K562 (cell line): Measurements from ENCODE around the gene TMEM187. TPM values are rescaled to one million over a fixed set of nuclear protein-coding genes. Genes with fewer than 3 reads are reported as not detected.
A peak's percentile ranks its signal among the peaks of the same experiment; 100 is the strongest.

Experiments used
- ARNT ChIP-seq, 2 experiments: fragments of 450-650 bp; IDR thresholded peaks; 2 replicates each; pipeline ENCODE4 v1.6.1; 2016; ENCODE audit warnings: mild to moderate bottlenecking in 1 of 2
- DACH1 ChIP-seq: fragments of 450-650 bp; IDR thresholded peaks from 2 replicates; pipeline ENCODE4 v1.6.1; 2018; ENCODE audit not compliant: partially characterized antibody
- ESRRA ChIP-seq: fragments of 450-650 bp; IDR thresholded peaks from 2 replicates; pipeline ENCODE4 v1.6.1; 2014; ENCODE audit warnings: low read depth, mild to moderate bottlenecking, moderate library complexity, borderline replicate concordance
- FOS ChIP-seq: IDR thresholded peaks from 3 replicates; pipeline ENCODE4 v1.6.1; 2011; ENCODE audit not compliant: insufficient read length; ENCODE audit errors: extremely low read depth
- GTF2E2 ChIP-seq: fragments of 200-800 bp; sonication (Bioruptor generic); IDR thresholded peaks from 2 replicates; pipeline ENCODE4 v1.6.1; 2016; ENCODE audit warnings: missing genetic modification characterization, missing compliant biosample characterization
- HNRNPLL ChIP-seq: fragments of 200-400 bp; formaldehyde crosslinking; IDR thresholded peaks from 2 replicates; pipeline ENCODE4 v1.6.1; 2017; ENCODE audit warnings: low read length, low read depth, mild to moderate bottlenecking; ENCODE audit not compliant: poor library complexity, severe bottlenecking
- KDM5B ChIP-seq: fragments of 200-600 bp; sonication (generic); IDR thresholded peaks from 2 replicates; pipeline ENCODE4 v1.6.1; 2012; ENCODE audit warnings: low read depth, mild to moderate bottlenecking, moderate library complexity, low read length, control low read depth, inconsistent platforms; ENCODE audit not compliant: insufficient replicate concordance
- NFYB ChIP-seq: IDR thresholded peaks from 2 replicates; pipeline ENCODE4 v1.6.1; 2011; ENCODE audit warnings: mild to moderate bottlenecking, moderate library complexity; ENCODE audit not compliant: insufficient read length; ENCODE audit errors: extremely low read depth
- POLR3G ChIP-seq: IDR thresholded peaks from 2 replicates; pipeline ENCODE4 v1.6.1; 2011; ENCODE audit not compliant: insufficient read length, insufficient replicate concordance; ENCODE audit errors: extremely low read depth
- RBFOX2 ChIP-seq: fragments of 200-400 bp; formaldehyde crosslinking; IDR thresholded peaks from 2 replicates; pipeline ENCODE4 v1.6.1; 2017; ENCODE audit warnings: low read depth, mild to moderate bottlenecking, low read length, moderate library complexity
- SMAD4 ChIP-seq: fragments of 250-450 bp; sonication (Bioruptor Pico); conservative IDR thresholded peaks from 2 replicates; pipeline ENCODE4 v1.8.0; 2021; ENCODE audit warnings: inconsistent platforms, mild to moderate bottlenecking, moderate library complexity
- SRSF3 ChIP-seq: fragments of 200-400 bp; formaldehyde crosslinking; IDR thresholded peaks from 2 replicates; pipeline ENCODE4 v1.6.1; 2016; ENCODE audit warnings: mild to moderate bottlenecking, low read length, moderate library complexity; ENCODE audit not compliant: insufficient read depth
- TEAD4 ChIP-seq, 2 experiments: sonication (generic) in 1 of 2; formaldehyde crosslinking in 1 of 2; IDR thresholded peaks; 2 replicates each; pipeline versions ENCODE4 v1.6.1 to v1.8.0; 2012 to 2022; ENCODE audit warnings: borderline replicate concordance in 1 of 2, inconsistent platforms in 1 of 2, low read length in 1 of 2, mild to moderate bottlenecking in 1 of 2, missing genetic modification reagents in 1 of 2
- THRAP3 ChIP-seq: fragments of 450-650 bp; IDR thresholded peaks from 2 replicates; pipeline ENCODE4 v1.6.1; 2016; ENCODE audit warnings: mild to moderate bottlenecking, inconsistent platforms, borderline replicate concordance
- XRCC3 ChIP-seq: fragments of 450-650 bp; IDR thresholded peaks from 2 replicates; pipeline ENCODE4 v1.6.1; 2017; ENCODE audit warnings: mild to moderate bottlenecking, moderate library complexity
- ZFP1 ChIP-seq: fragments of 450-650 bp; formaldehyde crosslinking; IDR thresholded peaks from 2 replicates; pipeline ENCODE4 v1.4.0; 2020; ENCODE audit warnings: mild to moderate bottlenecking, mixed read lengths
- ZFP30 ChIP-seq: fragments of 250-450 bp; sonication (Bioruptor Pico); IDR thresholded peaks from 2 replicates; pipeline ENCODE4 v1.8.0; 2022; ENCODE audit warnings: moderate library complexity, mild to moderate bottlenecking, inconsistent platforms, borderline replicate concordance
- ZNF217 ChIP-seq: sonication (generic); formaldehyde crosslinking; IDR thresholded peaks from 2 replicates; pipeline ENCODE4 v1.8.0; 2022; ENCODE audit warnings: mild to moderate bottlenecking, missing genetic modification reagents
- ZNF639 ChIP-seq, 2 experiments: fragments of 200-800 bp in 1 of 2; sonication (Bioruptor generic) in 1 of 2; sonication (generic) in 1 of 2; formaldehyde crosslinking in 1 of 2; IDR thresholded peaks in 1 of 2; conservative IDR thresholded peaks in 1 of 2; 2 replicates each; pipeline versions ENCODE4 v1.5.0 to v1.6.1; 2016 to 2020; ENCODE audit warnings: missing compliant biosample characterization in 1 of 2, missing genetic modification characterization in 1 of 2, missing genetic modification reagents in 1 of 2
- ZNF75A ChIP-seq: fragments of 450-650 bp; formaldehyde crosslinking; IDR thresholded peaks from 2 replicates; pipeline ENCODE4 v1.4.0; 2020; ENCODE audit warnings: mild to moderate bottlenecking
- polyA plus RNA-seq, 8 experiments: library from polyadenylated mRNA; depleted of rRNA in 4 of 8; stranded (reverse) in 5 of 8; unstranded in 3 of 8; fragments of >200 nt; fragmentation: Nextera tagmentation in 2 of 8; fragmentation: Illumina TruSeq in 1 of 8; extraction: Ambion mirVana in 2 of 8; extraction: Trizol in 1 of 8; gene quantifications; 2 replicates each; pipeline versions ENCODE4 v1.2.1 to v1.2.3, GENCODE V29; 2011 to 2014; ENCODE audit warnings: inconsistent platforms in 1 of 8, missing spikeins in 1 of 8
- total RNA-seq, 7 experiments: library from RNA; depleted of rRNA in 6 of 7; stranded (reverse); fragments of >200 nt in 6 of 7; fragmentation: Illumina TruSeq in 2 of 7; extraction: Trizol in 2 of 7; gene quantifications; 2 replicates each; pipeline versions ENCODE4 v1.2.1 to v1.2.3, GENCODE V29; 2011 to 2021; ENCODE audit warnings: low replicate concordance in 1 of 7
- TF ChIP-seq, protein P1 (sequence below): fragments of 450-650 bp; conservative IDR thresholded peaks from 2 replicates; pipeline ENCODE4 v1.6.1; 2016; ENCODE audit warnings: missing genetic modification characterization, low read depth, mild to moderate bottlenecking, control low read depth, missing compliant biosample characterization

The TMEM187 gene
- total and polyA plus RNA-seq, 9 of the 15 experiments (the other 6 are each of a cell fraction or from before 2014, with no cell fraction given): 0.13 to 6.4 (median 1.6) TPM

DNA sequence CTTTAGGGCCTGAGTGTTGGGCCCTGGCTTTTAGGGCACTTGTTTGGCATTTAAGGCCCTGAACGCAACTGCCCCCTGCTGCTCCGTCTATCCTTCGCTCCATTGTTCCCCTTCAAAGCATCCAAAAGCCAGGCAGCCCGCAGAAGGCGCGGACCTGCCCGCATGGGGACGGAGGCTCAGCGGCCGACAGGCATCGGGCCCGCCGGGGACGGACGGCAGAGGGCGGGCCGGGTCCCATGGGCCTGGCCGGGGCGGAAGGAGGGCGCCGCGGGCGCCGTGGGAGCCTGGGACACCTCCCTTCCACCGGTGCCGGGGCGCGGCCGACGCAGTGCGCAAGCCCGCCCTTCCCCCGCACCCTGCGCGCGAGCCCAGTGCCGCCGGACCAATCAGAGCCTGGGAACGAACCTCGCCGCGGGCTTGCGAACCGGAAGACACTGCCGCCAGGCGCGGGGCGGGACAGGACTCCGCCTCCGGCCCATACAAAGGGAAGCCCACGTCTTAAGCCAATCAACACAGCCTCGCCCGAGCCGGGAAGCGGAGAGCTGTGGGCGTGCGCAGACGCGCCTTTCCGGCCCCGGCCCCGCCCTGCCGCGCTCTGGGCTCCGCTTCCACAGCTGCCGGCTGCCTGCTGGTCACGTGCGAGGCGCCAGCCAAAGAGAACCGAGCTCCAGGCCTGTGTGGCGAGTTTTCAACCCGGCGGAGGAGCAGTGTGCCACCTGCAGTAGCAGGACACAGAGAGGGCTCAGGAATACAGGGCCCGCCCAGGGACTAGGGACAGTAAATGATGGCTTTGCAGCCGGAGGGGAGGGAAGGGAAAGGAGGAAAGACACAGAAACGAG is 44.4 kb upstream of the TMEM187 start (continued):
- TF ChIP-seq KDM5B (peak; percentile 37), FOS (no peak), ESRRA (0 out of 2 replicates have a peak, but pooled peaks have one; percentile 16), XRCC3 (no peak), THRAP3 (no peak), ZFP1 (CRISPR knock-in tag) (no peak), POLR3G (no peak), SMAD4 (peak; percentile 70), ZNF639 (CRISPR knock-in tag; conservative IDR thresholded peaks at IDR 0.05 in 1 of 2, IDR thresholded peaks at IDR 0.05 in 1 of 2) (peak in 1 of 2 experiments; percentile 99; a peak in 2 of 4 replicates), ZNF75A (no peak), DACH1 (peak; percentile 57), SRSF3 (no peak), ZNF217 (CRISPR knock-in tag) (no peak), NFYB (peak; percentile 38), HNRNPLL (peak; percentile 51), RBFOX2 (peak; percentile 87), ZFP30 (CRISPR knock-in tag) (no peak), TEAD4 (IDR thresholded peaks at IDR 0.05; ENCODE audit: low read length) (no peak), TEAD4 (CRISPR knock-in tag; IDR thresholded peaks at IDR 0.05; ENCODE audit: borderline replicate concordance) (no peak), ARNT (IDR thresholded peaks at IDR 0.05) (no peak), GTF2E2 (tag) (no peak)
- TF ChIP-seq, protein P1, sequence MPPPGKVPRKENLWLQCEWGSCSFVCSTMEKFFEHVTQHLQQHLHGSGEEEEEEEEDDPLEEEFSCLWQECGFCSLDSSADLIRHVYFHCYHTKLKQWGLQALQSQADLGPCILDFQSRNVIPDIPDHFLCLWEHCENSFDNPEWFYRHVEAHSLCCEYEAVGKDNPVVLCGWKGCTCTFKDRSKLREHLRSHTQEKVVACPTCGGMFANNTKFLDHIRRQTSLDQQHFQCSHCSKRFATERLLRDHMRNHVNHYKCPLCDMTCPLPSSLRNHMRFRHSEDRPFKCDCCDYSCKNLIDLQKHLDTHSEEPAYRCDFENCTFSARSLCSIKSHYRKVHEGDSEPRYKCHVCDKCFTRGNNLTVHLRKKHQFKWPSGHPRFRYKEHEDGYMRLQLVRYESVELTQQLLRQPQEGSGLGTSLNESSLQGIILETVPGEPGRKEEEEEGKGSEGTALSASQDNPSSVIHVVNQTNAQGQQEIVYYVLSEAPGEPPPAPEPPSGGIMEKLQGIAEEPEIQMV (tag): no peak
